LHCN-M2 (cell line): Measurements from ENCODE around the gene OR51I1. TPM values are rescaled to one million over a fixed set of nuclear protein-coding genes. Genes with fewer than 3 reads are reported as not detected.

Experiments used
- total RNA-seq: library from RNA; depleted of rRNA; stranded (reverse); fragments of >200 nt; gene quantifications from 2 replicates; pipeline ENCODE4 v1.2.3, GENCODE V29; 2014; rRNA removed

Gene OR51I1
- total RNA-seq, 1 experiment from 2014 or later, result not detected

Other genes starting within 250 kb of the OR51I1 start
- not detected in 2 replicates for gene OR51V1, start 240.8 kb downstream of the OR51I1 start, total RNA-seq
- gene HBB, start 214.4 kb downstream of the OR51I1 start, total RNA-seq, result not detected in 2 replicates
- not detected in 2 replicates for gene HBD, start 207.0 kb downstream of the OR51I1 start, total RNA-seq
- gene HBG1, start 191.7 kb downstream of the OR51I1 start, total RNA-seq, result not detected in 2 replicates
- gene HBG2, start 186.7 kb downstream of the OR51I1 start, total RNA-seq, result not detected in 2 replicates
- not detected in 2 replicates for gene HBE1, start 171.6 kb downstream of the OR51I1 start, total RNA-seq
- not detected in 2 replicates for gene OR51B4, start 139.6 kb downstream of the OR51I1 start, total RNA-seq
- not detected in 2 replicates for gene OR51B2, start 117.2 kb downstream of the OR51I1 start, total RNA-seq
- not detected in 2 replicates for gene OR51B5, start 98.0 kb downstream of the OR51I1 start, total RNA-seq
- gene OR51B6, start 90.0 kb downstream of the OR51I1 start, total RNA-seq, result not detected in 2 replicates
- not detected in 2 replicates for gene OR51M1, start 57.7 kb downstream of the OR51I1 start, total RNA-seq
- not detected in 2 replicates for gene OR51Q1, start 19.4 kb downstream of the OR51I1 start, total RNA-seq
- not detected in 2 replicates for gene OR51I2, start 7.8 kb upstream of the OR51I1 start, total RNA-seq
- not detected in 2 replicates for gene OR52D1, start 47.2 kb upstream of the OR51I1 start, total RNA-seq
- gene UBQLN3, start 68.4 kb upstream of the OR51I1 start, total RNA-seq, result not detected in 2 replicates
- gene UBQLNL, start 75.2 kb upstream of the OR51I1 start, total RNA-seq, result 0.06 TPM in 1 of 2 replicates, not detected in the other
- not detected in 2 replicates for gene OR52H1, start 107.0 kb upstream of the OR51I1 start, total RNA-seq
- gene OR52B6, start 139.4 kb upstream of the OR51I1 start, total RNA-seq, result not detected in 2 replicates
- 1.7 and 2.9 TPM in 2 replicates for gene TRIM6, start 155.1 kb upstream of the OR51I1 start, total RNA-seq
- 5.8 and 8.0 TPM in 2 replicates for gene TRIM34, start 183.5 kb upstream of the OR51I1 start, total RNA-seq
- 31.5 and 36.0 TPM in 2 replicates for gene TRIM5, start 243.6 kb upstream of the OR51I1 start, total RNA-seq
- 71.6 and 90.5 TPM in 2 replicates for gene TRIM22, start 248.3 kb upstream of the OR51I1 start, total RNA-seq